Measurements from ENCODE around the gene TNIP1. TPM values are rescaled to one million over a fixed set of nuclear protein-coding genes. Genes with fewer than 3 reads are reported as not detected.

Gene TNIP1
- total RNA-seq, 1 experiment from 2014 or later = 339 TPM

- DNase-seq = no peak
- Mint-ChIP-seq H3K9me3 (ENCODE audit: low read depth, unreplicated experiment) (no peaks in the 10 kb centered on the region), H3K4me1 (ENCODE audit: low read depth, unreplicated experiment) (peaks cover 82% of the 10 kb centered on the region), H3K4me3 (ENCODE audit: low read depth, unreplicated experiment) (no peak overlapping the region), H3K27ac (ENCODE audit: unreplicated experiment) (peak overlapping the region; percentile 60), H3K36me3 (ENCODE audit: insufficient read depth, unreplicated experiment) (peaks cover 93% of the 10 kb centered on the region), H3K27me3 (ENCODE audit: unreplicated experiment) (no peaks in the 10 kb centered on the region)
- no TSS peak for BruUV-seq (replicated peaks)
- TF ChIP-seq CTCF (IDR thresholded peaks at IDR 0.05; ENCODE audit: unreplicated experiment) = no peak
- CTCF ChIA-PET = interaction anchor here (1.0 kb wide), 1 partner anchor 44 kb away, joined by 3 read pairs; no protein-coding TSS in a partner anchor
- intact Hi-C loops (cut with micrococcal nuclease; ENCODE audit: unreplicated experiment) = no loop called here
These were observed 9.8 kb downstream of the TNIP1 start for GRCh38 chr5:151071021-151071420.

GRCh38 chr5:151070449-151070848 lies 10.4 kb downstream of the TNIP1 start:
- CTCF ChIA-PET = interaction anchor here (1.0 kb wide), 2 partner anchors 18 to 45 kb away, joined by 3 read pairs; no protein-coding TSS in a partner anchor
- BruUV-seq (replicated peaks) = no TSS peak
- DNase-seq = no peak
- peaks cover 82% of the 10 kb centered on the region for H3K4me1 Mint-ChIP-seq (ENCODE audit: low read depth, unreplicated experiment)
- H3K9me3 Mint-ChIP-seq (ENCODE audit: low read depth, unreplicated experiment) = no peaks in the 10 kb centered on the region
- no peak overlapping the region for H3K27ac Mint-ChIP-seq (ENCODE audit: unreplicated experiment)
- H3K4me3 Mint-ChIP-seq (ENCODE audit: low read depth, unreplicated experiment) = no peak overlapping the region
- intact Hi-C loops (cut with micrococcal nuclease; ENCODE audit: unreplicated experiment) = no loop called here
- H3K27me3 Mint-ChIP-seq (ENCODE audit: unreplicated experiment) = no peaks in the 10 kb centered on the region
- TF ChIP-seq CTCF (IDR thresholded peaks at IDR 0.05; ENCODE audit: unreplicated experiment) = no peak
- peaks cover 93% of the 10 kb centered on the region for H3K36me3 Mint-ChIP-seq (ENCODE audit: insufficient read depth, unreplicated experiment)

- peaks cover 96% of the 10 kb centered on the region for H3K36me3 Mint-ChIP-seq (ENCODE audit: insufficient read depth, unreplicated experiment)
- no peak for DNase-seq
- H3K4me3 Mint-ChIP-seq (ENCODE audit: low read depth, unreplicated experiment) = no peak overlapping the region
- H3K27ac Mint-ChIP-seq (ENCODE audit: unreplicated experiment) = no peak overlapping the region
- no peaks in the 10 kb centered on the region for H3K9me3 Mint-ChIP-seq (ENCODE audit: low read depth, unreplicated experiment)
- no peak for TF ChIP-seq CTCF (IDR thresholded peaks at IDR 0.05; ENCODE audit: unreplicated experiment)
- H3K4me1 Mint-ChIP-seq (ENCODE audit: low read depth, unreplicated experiment) = peaks cover 85% of the 10 kb centered on the region
- intact Hi-C loops (cut with micrococcal nuclease; ENCODE audit: unreplicated experiment) = no loop called here
- no peaks in the 10 kb centered on the region for H3K27me3 Mint-ChIP-seq (ENCODE audit: unreplicated experiment)
- CTCF ChIA-PET = interaction anchor here (0.8 kb wide), 1 partner anchor 10 kb away, joined by 3 read pairs; no protein-coding TSS in a partner anchor
- no TSS peak for BruUV-seq (replicated peaks)
These were observed 12.2 kb downstream of the TNIP1 start for GRCh38 chr5:151068433-151069197.

- H3K27ac Mint-ChIP-seq (ENCODE audit: unreplicated experiment) = no peak overlapping the region
These were observed 13.0 kb downstream of the TNIP1 start for GRCh38 chr5:151067632-151068432.

More at GRCh38 chr5:151067632-151068432, 13.0 kb downstream of the TNIP1 start:
- Mint-ChIP-seq H3K27me3 (ENCODE audit: unreplicated experiment) (no peaks in the 10 kb centered on the region), H3K4me1 (ENCODE audit: low read depth, unreplicated experiment) (peaks cover 85% of the 10 kb centered on the region), H3K4me3 (ENCODE audit: low read depth, unreplicated experiment) (no peak overlapping the region), H3K36me3 (ENCODE audit: insufficient read depth, unreplicated experiment) (peaks cover 96% of the 10 kb centered on the region), H3K9me3 (ENCODE audit: low read depth, unreplicated experiment) (no peaks in the 10 kb centered on the region)
- no peak for DNase-seq
- TF ChIP-seq CTCF (IDR thresholded peaks at IDR 0.05; ENCODE audit: unreplicated experiment) = no peak
- CTCF ChIA-PET = interaction anchor here (0.8 kb wide), 1 partner anchor 11 kb away, joined by 3 read pairs; no protein-coding TSS in a partner anchor
- no TSS peak for BruUV-seq (replicated peaks)
- intact Hi-C loops (cut with micrococcal nuclease; ENCODE audit: unreplicated experiment) = no loop called here

Measured in Calu3 (cell line).